GM23338 (cell line): ENCODE measurements around the gene TRMT2A. TPM values are rescaled to one million over a fixed set of nuclear protein-coding genes. Genes with fewer than 3 reads are reported as not detected.

ENCODE experiments used
- ATAC-seq: fragments of 200-7000 bp; cut with Tn5 transposase; 3 replicates; pipeline ENCODE4 v1.9.1; 2020
- DNase-seq: peaks from one replicate; pipeline ENCODE4 v3.0.0-alpha.2; 2015; ENCODE audit warnings: low spot score
- H2AFZ ChIP-seq: fragments of 200-600 bp; sonication (generic); 2 replicates; pipeline ENCODE4 v1.8.0; 2016; ENCODE audit warnings: antibody characterized with exemption, mild to moderate bottlenecking, moderate library complexity
- H3F3A ChIP-seq: fragments of 200-600 bp; sonication (generic); replicated peaks from 2 replicates; pipeline ENCODE4 v1.8.0; 2017; ENCODE audit warnings: antibody characterized with exemption, mixed run types, low read depth
- H3K27ac ChIP-seq: fragments of 200-600 bp; sonication (generic); 2 replicates; pipeline ENCODE4 v1.6.1; 2016; ENCODE audit warnings: low read depth
- H3K27me3 ChIP-seq: fragments of 200-600 bp; sonication (generic); 2 replicates; pipeline ENCODE4 v1.8.0; 2016; ENCODE audit warnings: mild to moderate bottlenecking, mixed run types, moderate library complexity; ENCODE audit not compliant: insufficient read depth
- H3K36me3 ChIP-seq: fragments of 200-600 bp; sonication (generic); 2 replicates; pipeline ENCODE4 v1.8.0; 2016; ENCODE audit warnings: mild to moderate bottlenecking; ENCODE audit not compliant: insufficient read depth
- H3K4me1 ChIP-seq: fragments of 200-600 bp; sonication (generic); 2 replicates; pipeline ENCODE4 v1.8.0; 2016; ENCODE audit warnings: mild to moderate bottlenecking, moderate library complexity; ENCODE audit not compliant: insufficient read depth
- H3K4me2 ChIP-seq: fragments of 200-600 bp; sonication (generic); 2 replicates; pipeline ENCODE4 v1.7.1; 2017; ENCODE audit warnings: mixed run types
- H3K4me3 ChIP-seq: fragments of 200-600 bp; sonication (generic); 2 replicates; pipeline ENCODE4 v1.6.1; 2016; ENCODE audit warnings: mixed run types
- H3K79me2 ChIP-seq: fragments of 200-600 bp; sonication (generic); replicated peaks from 2 replicates; pipeline ENCODE4 v1.8.0; 2017; ENCODE audit warnings: mild to moderate bottlenecking; ENCODE audit not compliant: insufficient read depth
- H3K9me2 ChIP-seq: fragments of 200-600 bp; sonication (generic); 2 replicates; pipeline ENCODE4 v1.8.0; 2017; ENCODE audit not compliant: insufficient read depth
- H4K20me1 ChIP-seq: fragments of 200-600 bp; sonication (generic); replicated peaks from 2 replicates; pipeline ENCODE4 v1.8.0; 2017; ENCODE audit warnings: mild to moderate bottlenecking; ENCODE audit not compliant: insufficient read depth
- H3K27ac Mint-ChIP-seq: 2 replicates; pipeline ENCODE4 v1.8.0; 2020; ENCODE audit warnings: inconsistent platforms, mild to moderate bottlenecking, moderate library complexity, mixed read lengths
- H3K27me3 Mint-ChIP-seq: 3 replicates; pipeline ENCODE4 v1.8.0; 2022; ENCODE audit warnings: low read depth, mild to moderate bottlenecking, moderate library complexity, mixed read lengths, inconsistent platforms; ENCODE audit not compliant: insufficient read depth, poor library complexity
- H3K36me3 Mint-ChIP-seq: 3 replicates; pipeline ENCODE4 v1.8.0; 2021; ENCODE audit warnings: low read depth, mild to moderate bottlenecking, inconsistent platforms, moderate library complexity, mixed read lengths
- H3K4me1 Mint-ChIP-seq: 3 replicates; pipeline ENCODE4 v1.8.0; 2020; ENCODE audit warnings: mild to moderate bottlenecking, inconsistent platforms, mixed read lengths
- H3K4me3 Mint-ChIP-seq: 3 replicates; pipeline ENCODE4 v1.8.0; 2021; ENCODE audit warnings: moderate library complexity, mild to moderate bottlenecking, inconsistent platforms, mixed read lengths
- H3K9me3 Mint-ChIP-seq: 3 replicates; pipeline ENCODE4 v1.8.0; 2020; ENCODE audit warnings: moderate library complexity, mild to moderate bottlenecking, inconsistent platforms, mixed read lengths
- CREB1 ChIP-seq: fragments of 250-450 bp; sonication (Bioruptor Pico); IDR thresholded peaks from 2 replicates; pipeline ENCODE4 v1.5.0; 2020; ENCODE audit warnings: low read depth, mild to moderate bottlenecking, moderate library complexity
- CTCF ChIP-seq, 2 experiments: fragments of 200-600 bp in 1 of 2; sonication (generic) in 1 of 2; conservative IDR thresholded peaks; 2 replicates each; pipeline versions ENCODE4 v1.5.1 to v1.6.1; 2016 to 2017; ENCODE audit warnings: antibody characterized with exemption in 2 of 2, low read depth in 2 of 2, mild to moderate bottlenecking in 2 of 2, moderate library complexity in 1 of 2
- ETS1 ChIP-seq: IDR thresholded peaks from 2 replicates; pipeline ENCODE4 v1.6.1; 2016; ENCODE audit warnings: antibody characterized with exemption
- EZH2 ChIP-seq: fragments of 200-600 bp; sonication (generic); IDR thresholded peaks from one replicate; pipeline ENCODE4 v1.8.0; 2017; ENCODE audit warnings: antibody characterized with exemption, mild to moderate bottlenecking, low read depth; ENCODE audit not compliant: unreplicated experiment
- EZH2phosphoT487 ChIP-seq: fragments of 200-600 bp; sonication (generic); IDR thresholded peaks from one replicate; pipeline ENCODE4 v1.8.1; 2018; ENCODE audit warnings: antibody characterized with exemption; ENCODE audit not compliant: unreplicated experiment
- JUNB ChIP-seq: IDR thresholded peaks from one replicate; pipeline ENCODE4 v1.6.1; 2016; ENCODE audit warnings: antibody characterized with exemption; ENCODE audit not compliant: unreplicated experiment
- NANOG ChIP-seq: IDR thresholded peaks from 2 replicates; pipeline ENCODE4 v1.6.1; 2016; ENCODE audit warnings: antibody characterized with exemption, borderline replicate concordance
- POLR2AphosphoS5 ChIP-seq: IDR thresholded peaks from 2 replicates; pipeline ENCODE4 v1.6.1; 2016; ENCODE audit warnings: antibody characterized with exemption, low read depth
- REST ChIP-seq: IDR thresholded peaks from one replicate; pipeline ENCODE4 v1.6.1; 2018; ENCODE audit warnings: antibody characterized with exemption; ENCODE audit not compliant: unreplicated experiment
- STAT1 ChIP-seq: IDR thresholded peaks from one replicate; pipeline ENCODE4 v1.6.1; 2016; ENCODE audit warnings: antibody characterized with exemption; ENCODE audit not compliant: unreplicated experiment
- ZNF114 ChIP-seq: fragments of 250-450 bp; sonication (Bioruptor Pico); IDR thresholded peaks from 2 replicates; pipeline ENCODE4 v1.5.0; 2020; ENCODE audit warnings: mild to moderate bottlenecking, moderate library complexity
- ZNF331 ChIP-seq: fragments of 250-450 bp; sonication (Bioruptor Pico); IDR thresholded peaks from 2 replicates; pipeline ENCODE4 v1.5.0; 2020; ENCODE audit warnings: low read depth, mild to moderate bottlenecking, moderate library complexity
- ZNF462 ChIP-seq: fragments of 250-450 bp; sonication (Bioruptor Pico); IDR thresholded peaks from 2 replicates; pipeline ENCODE4 v1.5.0; 2020; ENCODE audit warnings: mild to moderate bottlenecking, moderate library complexity
- polyA plus RNA-seq: library from polyadenylated mRNA; unstranded; fragments of >200 nt; fragmentation: Nextera tagmentation; extraction: Ambion mirVana; gene quantifications from 2 replicates; pipeline ENCODE4 v1.2.1, GENCODE V29; 2016
- total RNA-seq: library from RNA; depleted of rRNA; stranded (reverse); fragments of >200 nt; shearing (Covaris generic); gene quantifications from 2 replicates; pipeline ENCODE4 v1.2.3, GENCODE V29; 2014

TRMT2A gene
- total and polyA plus RNA-seq, 2 experiments from 2014 or later = 41.3 to 61.3 TPM

- Mint-ChIP-seq H3K36me3 (peaks cover 99% of the 10 kb centered on the region), H3K27ac (no peak overlapping the region), H3K4me3 (no peak overlapping the region), H3K27me3 (peaks cover 14% of the 10 kb centered on the region), H3K9me3 (no peaks in the 10 kb centered on the region), H3K4me1 (no peaks in the 10 kb centered on the region)
- no peak overlapping the region for H2AFZ ChIP-seq
- no peaks in the 10 kb centered on the region for H3K4me1 ChIP-seq
- ATAC-seq (no peak), DNase-seq (no peak)
- H3K9me2 ChIP-seq = no peaks in the 10 kb centered on the region
- H3K27me3 ChIP-seq = no peaks in the 10 kb centered on the region
- no peak overlapping the region for H3K4me3 ChIP-seq
- peaks cover 31% of the 10 kb centered on the region for H4K20me1 ChIP-seq
- H3K4me2 ChIP-seq = no peak overlapping the region
- TF ChIP-seq NANOG = no peak
- TF ChIP-seq ZNF114 (CRISPR knock-in tag) = no peak
- no peak for TF ChIP-seq ZNF462
- no peak for TF ChIP-seq ZNF331 (CRISPR knock-in tag)
- TF ChIP-seq EZH2 = no peak
- TF ChIP-seq STAT1 = no peak
- no peak for TF ChIP-seq REST
- no peak for TF ChIP-seq ETS1
- no peak for TF ChIP-seq EZH2phosphoT487
- no peak for TF ChIP-seq JUNB
- TF ChIP-seq CREB1 = no peak
- TF ChIP-seq CTCF (conservative IDR thresholded peaks at IDR 0.05; ENCODE audit: low read depth in 2 of 2) = no peak
- no peak for TF ChIP-seq POLR2AphosphoS5
- peaks cover 54% of the 10 kb centered on the region for H3K36me3 ChIP-seq
- H3K27ac ChIP-seq = no peak overlapping the region
- peaks cover 19% of the 10 kb centered on the region for H3F3A ChIP-seq
- peaks cover 35% of the 10 kb centered on the region for H3K79me2 ChIP-seq
Measured at GRCh38 chr22:20091690-20092476, 25.1 kb downstream of the TRMT2A start.
